Spleen (tissue), 7 donors: ENCODE measurements around the gene CCDC106.

Experiments used
- POLR2A ChIP-seq, 3 donors: fragments of 450-650 bp; IDR thresholded peaks; one replicate each; pipeline ENCODE4 v1.5.1; 2017; ENCODE audit warnings: antibody characterized with exemption in 3 of 3, mild to moderate bottlenecking in 1 of 3
- POLR2AphosphoS5 ChIP-seq, 3 donors: sonication (generic); formaldehyde crosslinking; IDR thresholded peaks; one replicate each; pipeline ENCODE4 v1.5.1; 2017; ENCODE audit warnings: antibody characterized with exemption in 3 of 3
- TF ChIP-seq, protein P1 (sequence below), 11 experiments: fragments of 200-600 bp in 7 of 11; fragments of 450-650 bp in 4 of 11; sonication (generic) in 4 of 11; IDR thresholded peaks in 8 of 11; conservative IDR thresholded peaks in 3 of 11; 1 replicate in 7 of 11; 2 replicates in 4 of 11; pipeline versions ENCODE4 v1.4.0 to v1.8.0; 2016 to 2021; ENCODE audit warnings: antibody characterized with exemption in 11 of 11, inconsistent platforms in 4 of 11, mild to moderate bottlenecking in 1 of 11
- donor health status: DM: no; HTN: no; CAD: no; lungs with moderate emphysema.
- donor health status: DM: no; HTN: no; CAD: no.
- donor health status: DM: no; HTN: no; CAD: no.

DNA sequence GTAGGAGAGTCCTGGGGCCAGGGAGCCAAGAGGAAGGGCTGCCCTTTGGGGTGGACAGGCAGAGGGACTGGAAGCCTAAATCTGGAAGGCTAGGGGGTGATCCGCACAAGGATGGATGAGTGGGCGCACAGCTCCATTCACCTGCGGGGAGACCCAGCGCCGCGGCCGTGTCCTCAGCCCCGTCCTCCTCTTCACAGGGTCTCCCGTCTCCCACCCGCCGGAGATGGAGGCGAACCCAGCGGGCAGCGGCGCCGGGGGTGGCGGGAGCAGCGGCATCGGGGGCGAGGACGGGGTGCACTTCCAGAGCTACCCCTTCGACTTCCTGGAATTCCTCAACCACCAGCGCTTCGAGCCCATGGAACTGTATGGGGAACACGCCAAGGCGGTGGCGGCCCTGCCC, 34.6 kb upstream of the CCDC106 start:
- TF ChIP-seq, protein P1, sequence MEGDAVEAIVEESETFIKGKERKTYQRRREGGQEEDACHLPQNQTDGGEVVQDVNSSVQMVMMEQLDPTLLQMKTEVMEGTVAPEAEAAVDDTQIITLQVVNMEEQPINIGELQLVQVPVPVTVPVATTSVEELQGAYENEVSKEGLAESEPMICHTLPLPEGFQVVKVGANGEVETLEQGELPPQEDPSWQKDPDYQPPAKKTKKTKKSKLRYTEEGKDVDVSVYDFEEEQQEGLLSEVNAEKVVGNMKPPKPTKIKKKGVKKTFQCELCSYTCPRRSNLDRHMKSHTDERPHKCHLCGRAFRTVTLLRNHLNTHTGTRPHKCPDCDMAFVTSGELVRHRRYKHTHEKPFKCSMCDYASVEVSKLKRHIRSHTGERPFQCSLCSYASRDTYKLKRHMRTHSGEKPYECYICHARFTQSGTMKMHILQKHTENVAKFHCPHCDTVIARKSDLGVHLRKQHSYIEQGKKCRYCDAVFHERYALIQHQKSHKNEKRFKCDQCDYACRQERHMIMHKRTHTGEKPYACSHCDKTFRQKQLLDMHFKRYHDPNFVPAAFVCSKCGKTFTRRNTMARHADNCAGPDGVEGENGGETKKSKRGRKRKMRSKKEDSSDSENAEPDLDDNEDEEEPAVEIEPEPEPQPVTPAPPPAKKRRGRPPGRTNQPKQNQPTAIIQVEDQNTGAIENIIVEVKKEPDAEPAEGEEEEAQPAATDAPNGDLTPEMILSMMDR (IDR thresholded peaks at IDR 0.05 in 8 of 11, conservative IDR thresholded peaks at IDR 0.05 in 3 of 11) = no peak
- no peak for TF ChIP-seq POLR2A (IDR thresholded peaks at IDR 0.05)
- TF ChIP-seq POLR2AphosphoS5 (IDR thresholded peaks at IDR 0.05) = peak in 1 of 3 donors; percentile 47
